Fibroblast of peridontal ligament (primary cell): ENCODE results near the gene MAP1LC3B.

Experiments
- DNase-seq: peaks from one replicate; pipeline ENCODE4 v3.0.0-alpha.2; 2010; ENCODE audit errors: extremely low read depth

Gene MAP1LC3B

GRCh38 chr16:87391950-87392820 is at the start of gene MAP1LC3B:
MAP1LC3B (plus strand) TSS chr16:87392336; CDS start chr16:87392428, 92 bp downstream.
- peak; percentile 93 for DNase-seq

GRCh38 chr16:87342504-87342903 is 49.6 kb upstream of the MAP1LC3B start:
- no peak for DNase-seq

- no peak for DNase-seq
Measured at GRCh38 chr16:87342978-87343752, 49.0 kb upstream of the MAP1LC3B start.

- DNase-seq: no peak
Measured at GRCh38 chr16:87343753-87344050, 48.4 kb upstream of the MAP1LC3B start.

GRCh38 chr16:87344165-87344930 is 47.8 kb upstream of the MAP1LC3B start:
- peak; percentile 38 for DNase-seq

- DNase-seq: peak; percentile 56
Measured at GRCh38 chr16:87344931-87345631, 47.1 kb upstream of the MAP1LC3B start.

GRCh38 chr16:87345726-87346424 is 46.3 kb upstream of the MAP1LC3B start:
- DNase-seq: no peak

GRCh38 chr16:87346517-87347060 is 45.5 kb upstream of the MAP1LC3B start:
- no peak for DNase-seq

GRCh38 chr16:87347932-87348615 is 44.1 kb upstream of the MAP1LC3B start:
- DNase-seq: no peak

GRCh38 chr16:87348616-87349157 is 43.4 kb upstream of the MAP1LC3B start:
- no peak for DNase-seq

- DNase-seq: no peak
Measured at GRCh38 chr16:87350031-87350430, 42.1 kb upstream of the MAP1LC3B start.

- peak; percentile 63 for DNase-seq
Measured at GRCh38 chr16:87350681-87351319, 41.3 kb upstream of the MAP1LC3B start.

GRCh38 chr16:87351320-87351698 is 40.8 kb upstream of the MAP1LC3B start:
- no peak for DNase-seq

- DNase-seq: no peak
Measured at GRCh38 chr16:87352818-87353217, 39.3 kb upstream of the MAP1LC3B start.

- DNase-seq: no peak
Measured at GRCh38 chr16:87353613-87354012, 38.5 kb upstream of the MAP1LC3B start.

GRCh38 chr16:87356491-87356853 is 35.7 kb upstream of the MAP1LC3B start:
- DNase-seq: no peak

- no peak for DNase-seq
Measured at GRCh38 chr16:87358250-87358649, 33.9 kb upstream of the MAP1LC3B start.

GRCh38 chr16:87358696-87359095 is 33.4 kb upstream of the MAP1LC3B start:
- no peak for DNase-seq

- no peak for DNase-seq
Measured at GRCh38 chr16:87359121-87359520, 33.0 kb upstream of the MAP1LC3B start.
